HEK293T (cell line): ENCODE measurements around the gene TRDN.
"Not testable (repeated sequence)": the region's sequence is repeated elsewhere in the genome, so short reads cannot be mapped to it uniquely, and the experiment has no call there.

ENCODE experiments used
- CTCF ChIA-PET: fragments of 350-600 bp; formaldehyde crosslinking; extraction: SDS; loops from one replicate; lab custom pipeline; 2021; ENCODE audit warnings: antibody characterized with exemption, inconsistent platforms; lab: Yijun Ruan, JAX
- POLR2A ChIA-PET: fragments of 350-600 bp; formaldehyde crosslinking; extraction: SDS; loops from one replicate; lab custom pipeline; 2020; ENCODE audit warnings: antibody characterized with exemption, inconsistent platforms; lab: Yijun Ruan, JAX
- DNase-seq: peaks from one replicate; pipeline ENCODE4 v3.0.0; 2012; ENCODE audit warnings: mixed read lengths; ENCODE audit errors: extremely low spot score
- ARNT ChIP-seq: fragments of 450-650 bp; IDR thresholded peaks from 2 replicates; pipeline ENCODE4 v1.6.1; 2017; ENCODE audit warnings: mild to moderate bottlenecking
- BHLHE40 ChIP-seq: fragments of 450-650 bp; IDR thresholded peaks from 2 replicates; pipeline ENCODE4 v1.6.1; 2016; ENCODE audit warnings: mild to moderate bottlenecking, moderate library complexity, borderline replicate concordance
- CTBP1 ChIP-seq: fragments of 450-650 bp; IDR thresholded peaks from 2 replicates; pipeline ENCODE4 v1.6.1; 2016; ENCODE audit warnings: borderline replicate concordance
- ELF4 ChIP-seq: fragments of 450-650 bp; IDR thresholded peaks from 2 replicates; pipeline ENCODE4 v1.6.1; 2017; ENCODE audit warnings: antibody characterized with exemption
- FOXA1 ChIP-seq: fragments of 450-650 bp; IDR thresholded peaks from 2 replicates; pipeline ENCODE4 v1.6.1; 2016; ENCODE audit warnings: mild to moderate bottlenecking
- FOXK2 ChIP-seq: fragments of 450-650 bp; IDR thresholded peaks from 2 replicates; pipeline ENCODE4 v1.6.1; 2016; ENCODE audit warnings: mild to moderate bottlenecking
- FOXM1 ChIP-seq: fragments of 450-650 bp; IDR thresholded peaks from 2 replicates; pipeline ENCODE4 v1.6.1; 2017; ENCODE audit warnings: mild to moderate bottlenecking, borderline replicate concordance
- HDGF ChIP-seq: fragments of 450-650 bp; IDR thresholded peaks from 2 replicates; pipeline ENCODE4 v1.6.1; 2017; ENCODE audit warnings: antibody characterized with exemption, borderline replicate concordance
- L3MBTL2 ChIP-seq: fragments of 450-650 bp; conservative IDR thresholded peaks from 2 replicates; pipeline ENCODE4 v1.6.1; 2016; ENCODE audit warnings: mild to moderate bottlenecking
- LEF1 ChIP-seq: fragments of 450-650 bp; IDR thresholded peaks from 2 replicates; pipeline ENCODE4 v1.6.1; 2017; ENCODE audit warnings: mild to moderate bottlenecking, borderline replicate concordance
- NFRKB ChIP-seq: fragments of 450-650 bp; IDR thresholded peaks from 2 replicates; pipeline ENCODE4 v1.6.1; 2016; ENCODE audit warnings: mild to moderate bottlenecking, moderate library complexity
- PKNOX1 ChIP-seq: fragments of 450-650 bp; IDR thresholded peaks from 2 replicates; pipeline ENCODE4 v1.6.1; 2016
- SP1 ChIP-seq: fragments of 450-650 bp; IDR thresholded peaks from 2 replicates; pipeline ENCODE4 v1.6.1; 2017
- SUZ12 ChIP-seq: fragments of 450-650 bp; IDR thresholded peaks from 2 replicates; pipeline ENCODE4 v1.6.1; 2016; ENCODE audit warnings: mild to moderate bottlenecking
- TARDBP ChIP-seq: fragments of 450-650 bp; IDR thresholded peaks from 2 replicates; pipeline ENCODE4 v1.6.1; 2016
- ZNF384 ChIP-seq: fragments of 450-650 bp; IDR thresholded peaks from 2 replicates; pipeline ENCODE4 v1.6.1; 2016

The TRDN gene

DNA sequence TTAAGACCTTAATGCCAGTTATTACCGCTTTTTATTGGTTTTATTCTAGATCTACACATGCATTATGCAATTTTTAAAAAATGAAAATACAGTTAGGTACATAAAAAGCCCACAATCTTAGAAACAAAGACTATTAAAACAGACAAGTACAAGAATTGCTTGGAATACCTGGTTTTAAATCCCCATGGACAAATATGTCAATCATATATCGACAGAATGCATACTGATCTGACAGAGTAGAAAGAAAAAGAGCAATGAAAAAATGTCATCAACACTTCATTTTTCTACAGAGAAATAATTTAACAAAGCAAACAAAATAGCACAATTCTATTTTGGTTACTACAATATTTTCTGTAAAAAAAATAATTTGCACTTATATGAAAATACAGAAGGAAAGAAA is 139.7 kb downstream of the TRDN start:
- DNase-seq = no peak
- no peak for TF ChIP-seq BHLHE40
- no peak for TF ChIP-seq ARNT
- TF ChIP-seq SUZ12 = no peak
- TF ChIP-seq PKNOX1 = peak; percentile 18; the same call in 1 of the 2 replicates
- no peak for TF ChIP-seq ZNF384
- no peak for TF ChIP-seq LEF1
- POLR2A ChIA-PET = no interaction called here
- CTCF ChIA-PET = no interaction called here

- TF ChIP-seq BHLHE40 (no peak), PKNOX1 (no peak), HDGF (no peak), FOXA1 (no peak), ARNT (no peak), ELF4 (no peak), NFRKB (no peak), CTBP1 (no peak), FOXM1 (no peak), SP1 (no peak), LEF1 (no peak), L3MBTL2 (no peak), ZNF384 (no peak), SUZ12 (no peak)
- CTCF ChIA-PET = no interaction called here
- no peak for DNase-seq
- POLR2A ChIA-PET = no interaction called here
Measured at GRCh38 chr6:123489589-123489988, 147.2 kb downstream of the TRDN start.

- no peak for DNase-seq
- ChIA-PET CTCF (no interaction called here), POLR2A (no interaction called here)
- TF ChIP-seq L3MBTL2 = no peak
- TF ChIP-seq FOXA1 = no peak
- TF ChIP-seq NFRKB = no peak
- no peak for TF ChIP-seq SP1
- TF ChIP-seq BHLHE40 = no peak
- TF ChIP-seq ELF4 = no peak
- no peak for TF ChIP-seq TARDBP
- TF ChIP-seq LEF1 = no peak
- no peak for TF ChIP-seq ARNT
- no peak for TF ChIP-seq ZNF384
- TF ChIP-seq FOXM1 = no peak
- TF ChIP-seq HDGF = no peak
Measured at GRCh38 chr6:123480986-123481385, 155.8 kb downstream of the TRDN start.

GRCh38 chr6:123472025-123472702 is 164.6 kb downstream of the TRDN start:
- DNase-seq, CTCF ChIA-PET, POLR2A ChIA-PET: not testable (repeated sequence)

- POLR2A ChIA-PET = no interaction called here
- CTCF ChIA-PET = no interaction called here
- TF ChIP-seq SP1 (no peak), CTBP1 (no peak), TARDBP (no peak), BHLHE40 (no peak)
- no peak for DNase-seq
Measured at GRCh38 chr6:123467392-123467791, 169.4 kb downstream of the TRDN start.

GRCh38 chr6:123462152-123462551 is 174.6 kb downstream of the TRDN start:
- ChIA-PET POLR2A (no interaction called here), CTCF (no interaction called here)
- DNase-seq = no peak
- no peak for TF ChIP-seq NFRKB
- TF ChIP-seq PKNOX1 = no peak
- TF ChIP-seq FOXM1 = no peak
- no peak for TF ChIP-seq TARDBP
- TF ChIP-seq SP1 = no peak
- TF ChIP-seq L3MBTL2 = no peak
- no peak for TF ChIP-seq ELF4
- no peak for TF ChIP-seq SUZ12
- no peak for TF ChIP-seq LEF1
- no peak for TF ChIP-seq FOXA1

- no peak for DNase-seq
- ChIA-PET CTCF (no interaction called here), POLR2A (no interaction called here)
- no peak for TF ChIP-seq FOXK2
- TF ChIP-seq TARDBP = no peak
- no peak for TF ChIP-seq SUZ12
- TF ChIP-seq ARNT = no peak
- no peak for TF ChIP-seq SP1
- no peak for TF ChIP-seq FOXA1
- TF ChIP-seq NFRKB = no peak
- no peak for TF ChIP-seq FOXM1
- TF ChIP-seq LEF1 = no peak
- TF ChIP-seq CTBP1 = no peak
- no peak for TF ChIP-seq ZNF384
- no peak for TF ChIP-seq L3MBTL2
Measured at GRCh38 chr6:123458218-123458617, 178.5 kb downstream of the TRDN start.
